ENCODE results near the gene MAPK10.
"Not testable (repeated sequence)": the region's sequence is repeated elsewhere in the genome, so short reads cannot be mapped to it uniquely, and the experiment has no call there.

GRCh38 chr4:86330411-86330810, 29.4 kb downstream of the MAPK10 start:
- not testable (repeated sequence) for TF ChIP-seq CTCF (IDR thresholded peaks at IDR 0.05; ENCODE audit: low read depth, low read length); EZH2phosphoT487 (IDR thresholded peaks at IDR 0.05; ENCODE audit: low read depth)
